ENCODE measurements around the gene PIGT.

DNA sequence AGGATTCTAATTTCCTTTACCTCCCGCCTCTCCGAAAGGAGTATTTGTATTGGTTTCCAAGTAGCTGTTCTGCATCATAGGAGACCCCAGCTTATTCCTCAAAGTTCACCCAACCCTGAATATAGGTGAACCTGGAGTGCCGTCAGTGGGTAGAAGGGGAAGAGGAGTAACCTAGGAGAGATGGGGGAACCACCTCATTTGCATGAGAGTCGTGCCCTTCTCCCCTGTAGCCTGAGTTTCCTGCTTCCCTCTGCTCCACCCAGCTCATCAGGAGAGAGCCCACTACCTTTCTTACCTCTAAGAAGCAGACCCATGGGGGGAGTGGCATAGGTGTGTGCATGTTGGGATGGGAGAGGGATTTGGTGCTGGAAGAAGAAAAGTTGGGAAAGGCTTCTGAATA lies 36.3 kb downstream of the PIGT start:
- TF ChIP-seq POLR2A (IDR thresholded peaks at IDR 0.05; ENCODE audit: low read depth, low read length) = no peak
- TF ChIP-seq SPI1 (IDR thresholded peaks at IDR 0.05; ENCODE audit: low read depth, low read length) = no peak
- TF ChIP-seq PAX5 (IDR thresholded peaks at IDR 0.05; ENCODE audit: insufficient read depth, low read length, severe bottlenecking) = no peak

Measured in GM12891 (cell line).